K562 (cell line): ENCODE results near the gene DCHS2. TPM values are rescaled to one million over a fixed set of nuclear protein-coding genes. Genes with fewer than 3 reads are reported as not detected.

Source experiments
- ATAC-seq: fragments of 200-7000 bp; cut with Tn5 transposase; 3 replicates; pipeline ENCODE4 v1.9.1; 2020; ENCODE audit warnings: moderate library complexity
- BruUV-seq: library from RNA; stranded (reverse); fragments of 400-500 nt; replicated peaks from 2 replicates; lab custom pipeline; 2021; lab: Mats Ljungman, UMichigan
- CTCF ChIA-PET: fragments of 300-600 bp; formaldehyde crosslinking; extraction: SDS; loops from one replicate; lab custom pipeline; 2021; ENCODE audit warnings: low intra/inter-chr PET ratio; lab: Yijun Ruan, JAX
- POLR2A ChIA-PET: fragments of 300-600, 350-650 bp; sonication (Branson Sonifier 250); formaldehyde crosslinking; extraction: SDS; loops from one replicate; lab custom pipeline; 2021; ENCODE audit warnings: antibody characterized with exemption, inconsistent platforms; lab: Yijun Ruan, JAX
- DNase-seq, 4 experiments: peaks; one replicate each; pipeline versions ENCODE4 v3.0.0 to v3.0.0-alpha.2; 2011 to 2018; ENCODE audit warnings: low spot score in 3 of 4, mixed read lengths in 3 of 4; ENCODE audit errors: extremely low read depth in 1 of 4
- FAIRE-seq: peaks from 2 replicates; lab custom pipeline; 2011; peaks lifted over from hg19 to GRCh38; lab: Jason Lieb, UNC
- H2AFZ ChIP-seq: 2 replicates; pipeline ENCODE4 v1.6.0; 2011; ENCODE audit warnings: low read depth, low read length, control low read depth, inconsistent platforms
- H3K27ac ChIP-seq: fragments of 200-600 bp; 3 replicates; pipeline ENCODE4 v1.8.0; 2011; ENCODE audit warnings: low read depth, mild to moderate bottlenecking, control low read depth, inconsistent platforms, low read length, moderate library complexity, mixed read lengths; ENCODE audit errors: extremely low read depth
- H3K27me3 ChIP-seq, 2 experiments: fragments of 300-600 bp in 1 of 2; 2 replicates in 1 of 2; 3 replicates in 1 of 2; pipeline versions ENCODE4 v1.6.0 to v1.8.0; 2011; ENCODE audit warnings: inconsistent platforms in 2 of 2, low read length in 2 of 2, mild to moderate bottlenecking in 1 of 2, mixed read lengths in 1 of 2, moderate library complexity in 1 of 2; ENCODE audit not compliant: control insufficient read depth in 2 of 2, insufficient read depth in 2 of 2
- H3K36me3 ChIP-seq: fragments of 300-600 bp; 3 replicates; pipeline ENCODE4 v1.8.0; 2011; ENCODE audit warnings: mild to moderate bottlenecking, low read length, inconsistent platforms; ENCODE audit not compliant: control insufficient read depth, insufficient read depth
- H3K4me1 ChIP-seq, 2 experiments: fragments of 200-600 bp in 1 of 2; replicated peaks in 1 of 2; 2 replicates in 1 of 2; 3 replicates in 1 of 2; pipeline versions ENCODE4 v1.5.1 to v1.8.0; 2011; ENCODE audit warnings: inconsistent platforms in 2 of 2, low read length in 2 of 2, mild to moderate bottlenecking in 1 of 2, mixed read lengths in 1 of 2, moderate library complexity in 1 of 2; ENCODE audit not compliant: control insufficient read depth in 2 of 2, insufficient read depth in 2 of 2
- H3K4me2 ChIP-seq: 2 replicates; pipeline ENCODE4 v1.6.1; 2011; ENCODE audit warnings: low read length, control low read depth, inconsistent platforms, mixed read lengths; ENCODE audit not compliant: insufficient read depth
- H3K4me3 ChIP-seq: fragments of 200-600 bp; sonication (generic), shearing (Covaris generic); 2 replicates; pipeline ENCODE4 v1.5.1; 2016; ENCODE audit warnings: control low read depth, inconsistent platforms
- H3K79me2 ChIP-seq: fragments of 200-600 bp; 3 replicates; pipeline ENCODE4 v1.8.0; 2011; ENCODE audit warnings: low read length, inconsistent platforms; ENCODE audit not compliant: control insufficient read depth, insufficient read depth
- H3K9ac ChIP-seq, 2 experiments: 2 replicates each; pipeline versions ENCODE4 v1.6.0 to v1.6.1; 2011; ENCODE audit warnings: low read depth in 2 of 2, low read length in 2 of 2, control low read depth in 1 of 2, inconsistent platforms in 1 of 2, mild to moderate bottlenecking in 1 of 2, mixed read lengths in 1 of 2; ENCODE audit not compliant: insufficient read depth in 1 of 2
- H3K9me1 ChIP-seq: one replicate; pipeline ENCODE4 v1.6.0; 2011; ENCODE audit warnings: inconsistent platforms, mild to moderate bottlenecking, low read length, moderate library complexity; ENCODE audit not compliant: control insufficient read depth, insufficient read depth
- H3K9me3 ChIP-seq: replicated peaks from 2 replicates; pipeline ENCODE4 v1.5.1; 2011; ENCODE audit warnings: low read depth, low read length, inconsistent platforms; ENCODE audit not compliant: control insufficient read depth, insufficient read depth
- H4K20me1 ChIP-seq: replicated peaks from 2 replicates; pipeline ENCODE4 v1.6.1; 2011; ENCODE audit warnings: low read length, inconsistent platforms, mixed read lengths; ENCODE audit not compliant: control insufficient read depth, insufficient read depth
- BCL6 ChIP-seq: fragments of 250-450 bp; sonication (Bioruptor Pico); IDR thresholded peaks from 2 replicates; pipeline ENCODE4 v1.4.0; 2020
- E4F1 ChIP-seq: fragments of 250-450 bp; sonication (Bioruptor Pico); IDR thresholded peaks from 2 replicates; pipeline ENCODE4 v1.5.0; 2021; ENCODE audit warnings: mild to moderate bottlenecking, borderline replicate concordance
- ELF2 ChIP-seq: fragments of 250-450 bp; sonication (Bioruptor Pico); IDR thresholded peaks from 2 replicates; pipeline ENCODE4 v1.5.0; 2021; ENCODE audit warnings: mild to moderate bottlenecking
- ESRRB ChIP-seq: fragments of 250-450 bp; sonication (Bioruptor Pico); IDR thresholded peaks from 2 replicates; pipeline ENCODE4 v1.5.0; 2020; ENCODE audit warnings: mild to moderate bottlenecking, moderate library complexity, borderline replicate concordance
- GABPA ChIP-seq: fragments of 200-800 bp; sonication (Bioruptor generic); conservative IDR thresholded peaks from 2 replicates; pipeline ENCODE4 v1.6.1; 2016; ENCODE audit warnings: low read depth, missing genetic modification characterization, missing compliant biosample characterization
- HDAC3 ChIP-seq: fragments of 450-650 bp; IDR thresholded peaks from 2 replicates; pipeline ENCODE4 v1.6.1; 2018; ENCODE audit warnings: borderline replicate concordance, mild to moderate bottlenecking, moderate library complexity; ENCODE audit not compliant: partially characterized antibody
- HDGF ChIP-seq: fragments of 450-650 bp; IDR thresholded peaks from 2 replicates; pipeline ENCODE4 v1.6.1; 2016
- HEY1 ChIP-seq: fragments of 250-450 bp; sonication (Bioruptor Pico); IDR thresholded peaks from 2 replicates; pipeline ENCODE4 v1.5.0; 2020; ENCODE audit warnings: mild to moderate bottlenecking, moderate library complexity, borderline replicate concordance
- MCM2 ChIP-seq: fragments of 450-650 bp; IDR thresholded peaks from 2 replicates; pipeline ENCODE4 v1.6.1; 2017; ENCODE audit warnings: low read depth, mild to moderate bottlenecking
- MNT ChIP-seq, 2 experiments: fragments of 450-650 bp; conservative IDR thresholded peaks; 2 replicates each; pipeline ENCODE4 v1.6.1; 2017; ENCODE audit warnings: mild to moderate bottlenecking in 2 of 2, moderate library complexity in 2 of 2
- RBFOX2 ChIP-seq: fragments of 200-400 bp; formaldehyde crosslinking; IDR thresholded peaks from 2 replicates; pipeline ENCODE4 v1.6.1; 2017; ENCODE audit warnings: low read depth, mild to moderate bottlenecking, low read length, moderate library complexity
- SMC3 ChIP-seq: conservative IDR thresholded peaks from 2 replicates; pipeline ENCODE4 v1.6.1; 2011; ENCODE audit warnings: low read depth, low read length, improper control_type of control experiment; ENCODE audit not compliant: insufficient read depth
- TGIF2 ChIP-seq: sonication (generic); formaldehyde crosslinking; IDR thresholded peaks from 2 replicates; pipeline ENCODE4 v1.8.1; 2022; ENCODE audit warnings: mild to moderate bottlenecking, missing genetic modification reagents, moderate library complexity
- ZBTB1 ChIP-seq: sonication (generic); formaldehyde crosslinking; IDR thresholded peaks from 2 replicates; pipeline ENCODE4 v1.8.1; 2023; ENCODE audit warnings: missing genetic modification reagents, low read depth, mild to moderate bottlenecking, borderline replicate concordance
- ZNF121 ChIP-seq: sonication (generic); formaldehyde crosslinking; conservative IDR thresholded peaks from 2 replicates; pipeline ENCODE4 v1.8.0; 2022; ENCODE audit warnings: missing genetic modification reagents
- ZNF511 ChIP-seq: sonication (generic); formaldehyde crosslinking; IDR thresholded peaks from 2 replicates; pipeline ENCODE4 v1.8.0; 2022; ENCODE audit warnings: mild to moderate bottlenecking, missing genetic modification reagents
- ZNF766 ChIP-seq: fragments of 200-800 bp; sonication (Bioruptor generic); conservative IDR thresholded peaks from 2 replicates; pipeline ENCODE4 v1.6.1; 2016; ENCODE audit warnings: missing genetic modification characterization, missing compliant biosample characterization
- WGBS: fragments of 100-300 bp; shearing (Covaris generic); methylation state at CpG from one replicate; pipeline ENCODE4 v1.1.6; 2016; ENCODE audit warnings: low coverage, mixed read lengths; ENCODE audit not compliant: insufficient coverage; ENCODE audit errors: missing lambda C conversion rate; 5-methylcytosine and 5-hydroxymethylcytosine counted together
- in situ Hi-C: fragments of 300-500 bp; cut with MboI; formaldehyde crosslinking; loops from 4 replicates; pipeline ENCODE4 v1.15.0; 2018; ENCODE audit warnings: inconsistent platforms, mixed read lengths
- intact Hi-C: fragments of 100-400 bp; cut with micrococcal nuclease; formaldehyde crosslinking; loops from 2 replicates; pipeline ENCODE4 v1.14.2; 2022
- polyA plus RNA-seq, 8 experiments: library from polyadenylated mRNA; depleted of rRNA in 4 of 8; stranded (reverse) in 5 of 8; unstranded in 3 of 8; fragments of >200 nt; fragmentation: Nextera tagmentation in 2 of 8; fragmentation: Illumina TruSeq in 1 of 8; extraction: Ambion mirVana in 2 of 8; extraction: Trizol in 1 of 8; gene quantifications; 2 replicates each; pipeline versions ENCODE4 v1.2.1 to v1.2.3, GENCODE V29; 2011 to 2014; ENCODE audit warnings: inconsistent platforms in 1 of 8, missing spikeins in 1 of 8
- total RNA-seq, 7 experiments: library from RNA; depleted of rRNA in 6 of 7; stranded (reverse); fragments of >200 nt in 6 of 7; fragmentation: Illumina TruSeq in 2 of 7; extraction: Trizol in 2 of 7; gene quantifications; 2 replicates each; pipeline versions ENCODE4 v1.2.1 to v1.2.3, GENCODE V29; 2011 to 2021; ENCODE audit warnings: low replicate concordance in 1 of 7

Gene DCHS2
- total and polyA plus RNA-seq, 9 of the 15 experiments (the other 6 are each of a cell fraction or from before 2014, with no cell fraction given), result 0.49 to 7.1 (median 5.3) TPM

- Histone ChIP-seq H3K4me1 (peaks cover 9 to 22% of the 10 kb centered on the region in 2 experiments; a peak in 4 of 5 replicates), H3K9me3 (no peaks in the 10 kb centered on the region; the same call in 1 of the 2 replicates), H3K27ac (no peak overlapping the region)
Measured at GRCh38 chr4:154489558-154490233, 1.9 kb downstream of the DCHS2 start.

More at GRCh38 chr4:154489558-154490233, 1.9 kb downstream of the DCHS2 start:
- no peaks in the 10 kb centered on the region for H4K20me1 ChIP-seq
- DNase-seq, result no peak
- FAIRE-seq, result no peak
- no peaks in the 10 kb centered on the region; the same call in 2 of the 3 replicates for H3K79me2 ChIP-seq
- 86% methylated on average over 36 of the region's 56 CpGs for WGBS
- H3K36me3 ChIP-seq, result no peaks in the 10 kb centered on the region
- no peak overlapping the region for H3K4me2 ChIP-seq
- no peak overlapping the region for H3K4me3 ChIP-seq
- no peaks in the 10 kb centered on the region for H3K9me1 ChIP-seq
- H3K9ac ChIP-seq, result no peak overlapping the region
- in situ Hi-C loops, result no loop called here
- H3K27me3 ChIP-seq, result no peaks in the 10 kb centered on the region
- no peak for ATAC-seq
- intact Hi-C loops, result no loop called here
- BruUV-seq, result no TSS peak
- TF ChIP-seq ZNF121 (CRISPR knock-in tag) (no peak), ZNF511 (no peak), E4F1 (CRISPR knock-in tag) (no peak), MNT (conservative IDR thresholded peaks at IDR 0.05) (no peak), ELF2 (CRISPR knock-in tag) (no peak), HDAC3 (no peak), SMC3 (no peak), TGIF2 (CRISPR knock-in tag) (no peak), HDGF (no peak), RBFOX2 (no peak), ESRRB (CRISPR knock-in tag) (no peak), HEY1 (CRISPR knock-in tag) (no peak), ZNF766 (CRISPR knock-in tag) (no peak), GABPA (tag) (no peak), ZBTB1 (CRISPR knock-in tag) (no peak), MCM2 (no peak), BCL6 (CRISPR knock-in tag) (no peak)
- ChIA-PET CTCF (no interaction called here), POLR2A (no interaction called here)
- no peak overlapping the region for H2AFZ ChIP-seq
